DMS153 treated with DMSO at 0.1 percent for 48 hours (cell line): ENCODE results near the gene IL13.
"Not testable (repeated sequence)": the region's sequence is repeated elsewhere in the genome, so short reads cannot be mapped to it uniquely, and the experiment has no call there.

Source experiments
- DNase-seq: peaks from one replicate; lab custom pipeline; 2025; ENCODE audit not compliant: unreplicated experiment; lab: John Stamatoyannopoulos, UW

Gene IL13

DNA sequence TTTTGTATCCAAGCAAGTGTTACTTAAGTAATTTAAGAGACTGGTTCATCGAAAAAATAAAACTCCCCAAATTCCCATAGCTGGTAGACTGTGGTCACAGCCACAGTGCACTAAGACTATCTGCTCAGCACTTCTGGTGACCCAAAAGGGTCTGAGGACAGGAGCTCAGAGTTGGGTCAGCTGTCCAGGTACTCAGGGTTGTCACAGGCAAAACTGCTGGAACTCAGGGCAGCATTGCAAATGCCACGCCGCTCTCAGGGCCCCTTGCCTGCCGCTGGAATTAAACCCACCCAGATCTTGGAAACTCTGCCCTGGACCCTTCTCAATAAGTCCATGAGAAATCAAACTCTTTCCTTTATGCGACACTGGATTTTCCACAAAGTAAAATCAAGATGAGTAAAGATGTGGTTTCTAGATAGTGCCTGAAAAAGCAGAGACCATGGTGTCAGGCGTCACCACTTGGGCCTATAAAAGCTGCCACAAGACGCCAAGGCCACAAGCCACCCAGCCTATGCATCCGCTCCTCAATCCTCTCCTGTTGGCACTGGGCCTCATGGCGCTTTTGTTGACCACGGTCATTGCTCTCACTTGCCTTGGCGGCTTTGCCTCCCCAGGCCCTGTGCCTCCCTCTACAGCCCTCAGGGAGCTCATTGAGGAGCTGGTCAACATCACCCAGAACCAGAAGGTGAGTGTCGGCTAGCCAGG, at the start of gene IL13:
TSS of gene IL13 (plus strand) at position 498 of the 705 bp plus-strand sequence. CDS start at position 512, 14 bp downstream.
- no peak for DNase-seq

DNA sequence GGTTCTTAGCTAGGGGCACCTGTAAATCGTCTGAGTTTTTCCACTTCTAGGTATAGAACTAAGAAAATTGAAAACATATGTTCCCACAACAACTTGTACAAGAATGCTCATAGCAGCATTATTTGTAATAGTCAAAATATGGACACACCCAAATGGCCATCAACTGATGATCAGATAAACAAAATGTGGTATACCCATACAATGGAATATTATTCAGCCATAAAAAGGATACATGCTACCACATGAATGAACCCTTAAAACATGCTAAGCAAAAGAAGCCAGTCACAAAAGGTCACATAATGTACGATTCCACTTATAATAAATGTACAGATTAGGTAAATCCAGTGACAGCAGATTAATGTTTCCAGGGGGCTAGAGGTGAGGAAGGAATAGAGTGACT, 46.0 kb upstream of the IL13 start:
- no peak for DNase-seq

DNA sequence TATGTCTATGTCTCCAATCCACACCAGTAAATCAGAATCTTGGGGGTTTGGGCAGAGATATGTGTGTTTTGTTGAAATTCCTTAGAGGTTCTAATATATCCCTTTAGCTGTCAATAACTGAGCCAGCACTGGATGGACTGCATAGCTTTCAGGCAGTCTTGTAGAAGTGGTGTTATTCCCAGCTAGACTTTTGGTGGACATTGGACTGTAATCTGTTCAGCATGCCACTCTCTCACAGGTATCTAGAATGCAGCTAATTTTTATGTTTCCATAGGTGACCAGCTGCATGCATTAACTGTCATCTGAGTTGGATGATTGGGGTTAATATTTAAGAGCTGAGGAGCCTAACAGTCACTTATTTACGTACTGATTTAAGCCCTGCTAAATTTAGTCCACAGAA, 45.1 kb upstream of the IL13 start:
- DNase-seq: no peak

DNA sequence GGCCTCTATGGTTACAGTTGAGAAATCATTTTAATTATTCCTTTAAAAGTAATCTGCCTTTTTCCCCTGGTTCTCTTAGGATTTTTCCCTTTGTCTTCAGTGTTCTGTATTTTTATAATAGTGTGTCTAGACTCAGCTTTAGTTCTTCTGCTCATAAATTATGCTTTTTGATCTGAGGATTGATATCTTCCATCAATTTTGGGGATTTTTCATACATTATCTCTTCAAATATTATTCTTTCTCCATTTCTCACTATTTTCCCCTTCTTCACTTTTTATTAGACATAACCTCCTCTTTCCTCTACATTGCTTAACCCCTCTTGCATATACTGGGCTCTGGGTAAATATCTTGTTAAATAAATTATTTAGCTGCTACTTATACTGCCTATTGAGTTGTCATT, 36.3 kb upstream of the IL13 start:
- DNase-seq: no peak

DNA sequence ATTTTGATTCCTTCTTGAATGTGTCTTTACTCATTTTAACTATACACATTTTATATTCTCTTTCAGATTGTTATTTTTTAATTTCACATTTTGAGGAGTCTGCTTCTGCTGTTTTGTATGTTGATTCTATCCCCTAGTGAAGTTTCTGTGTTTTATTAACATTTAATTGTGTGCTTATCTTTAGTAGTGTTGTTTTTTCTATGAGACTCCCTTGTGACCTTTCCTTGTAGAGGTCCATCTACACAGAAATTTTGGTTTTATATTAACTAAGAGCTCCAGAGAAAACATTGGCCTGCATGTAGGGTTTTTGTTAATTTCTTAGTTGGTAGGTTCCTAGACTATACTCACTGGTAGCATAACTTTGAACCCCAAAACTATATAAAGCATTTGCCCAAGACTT, 35.4 kb upstream of the IL13 start:
- no peak for DNase-seq

DNA sequence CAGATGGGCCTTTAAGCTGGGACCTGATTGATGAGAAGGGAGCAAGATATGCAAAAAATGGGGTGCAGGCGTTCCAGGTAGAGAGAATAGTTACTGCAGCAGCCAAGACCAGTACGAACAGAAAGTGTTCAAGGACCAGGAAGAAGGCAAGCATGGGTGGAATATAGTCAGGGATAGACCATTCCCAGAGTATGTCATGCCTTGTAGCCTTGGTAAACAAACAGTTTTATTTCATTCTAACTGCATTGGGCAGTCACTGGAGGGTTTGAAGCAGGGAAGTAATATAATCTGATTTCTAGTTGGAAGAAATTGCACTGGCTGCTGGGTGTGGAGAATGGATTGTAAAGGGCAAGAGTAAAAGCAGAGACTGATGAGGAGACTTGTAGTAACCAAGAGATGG, 30.5 kb upstream of the IL13 start:
- DNase-seq: no peak

DNA sequence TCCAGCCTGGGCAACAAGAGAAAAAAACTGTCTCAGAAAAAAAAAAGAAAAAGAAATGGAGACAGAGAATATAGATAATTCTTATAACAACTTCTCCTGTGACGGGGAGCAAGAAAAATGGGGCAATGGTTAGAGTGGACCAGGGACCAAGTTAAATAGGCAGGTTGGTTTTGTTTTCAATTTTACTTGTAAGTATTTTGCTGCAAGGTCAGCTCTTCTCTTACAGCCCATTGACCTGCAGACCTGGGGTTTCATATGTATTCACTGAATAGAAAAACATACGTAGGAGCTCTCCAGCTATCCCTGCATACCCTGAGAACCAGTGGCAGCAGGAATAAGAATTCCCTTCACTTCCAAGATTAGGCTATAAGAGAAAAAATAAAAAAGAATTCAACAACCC, 29.2 kb upstream of the IL13 start:
- DNase-seq: no peak

GRCh38 chr5:132629230-132629944, 28.6 kb upstream of the IL13 start:
- DNase-seq: no peak

DNA sequence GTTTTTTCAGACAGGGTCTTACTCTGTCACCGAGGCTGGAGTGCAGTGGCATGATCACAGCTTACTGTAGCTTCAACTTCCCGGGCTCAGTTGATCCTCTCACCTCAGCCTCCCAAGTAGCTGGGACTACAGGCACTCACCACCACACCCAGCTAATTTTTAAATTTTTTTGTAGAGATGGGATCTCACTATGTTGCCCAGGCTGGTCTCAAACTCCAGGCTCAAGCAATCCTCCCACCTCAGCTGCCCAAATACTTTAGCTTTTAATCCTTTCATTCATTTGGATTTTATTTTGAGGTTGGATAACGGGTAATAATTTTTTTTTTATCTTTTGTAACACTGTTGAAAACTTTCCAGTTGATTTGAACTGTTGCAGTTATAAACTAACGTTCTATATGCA, 24.4 kb upstream of the IL13 start:
- not testable (repeated sequence) for DNase-seq

DNA sequence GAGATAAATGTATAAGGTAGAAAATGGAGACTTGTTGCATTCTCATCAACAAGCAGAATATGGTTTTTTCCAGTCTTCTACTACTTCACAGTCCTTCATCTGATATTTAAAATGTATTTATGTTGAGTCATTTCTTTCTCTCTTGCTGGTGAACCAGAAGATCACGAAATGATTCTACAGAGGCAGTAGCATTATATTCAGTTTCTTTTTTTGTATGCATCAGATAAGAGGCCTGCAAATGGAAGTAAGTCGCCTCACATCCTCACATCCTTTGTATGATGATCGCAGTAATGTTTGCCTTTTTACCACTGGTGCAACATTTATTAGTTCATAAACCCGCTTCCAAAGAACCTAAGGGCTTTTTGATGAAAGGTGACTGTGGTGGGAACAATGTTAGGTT, 22.1 kb upstream of the IL13 start:
- no peak for DNase-seq

DNA sequence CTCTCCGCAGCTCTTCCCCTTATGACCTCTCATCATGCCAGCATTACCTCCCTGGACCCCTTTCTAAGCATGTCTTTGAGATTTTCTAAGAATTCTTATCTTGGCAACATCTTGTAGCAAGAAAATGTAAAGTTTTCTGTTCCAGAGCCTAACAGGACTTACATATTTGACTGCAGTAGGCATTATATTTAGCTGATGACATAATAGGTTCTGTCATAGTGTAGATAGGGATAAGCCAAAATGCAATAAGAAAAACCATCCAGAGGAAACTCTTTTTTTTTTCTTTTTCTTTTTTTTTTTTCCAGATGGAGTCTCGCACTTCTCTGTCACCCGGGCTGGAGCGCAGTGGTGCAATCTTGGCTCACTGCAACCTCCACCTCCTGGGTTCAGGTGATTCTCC, 20.7 kb upstream of the IL13 start:
- DNase-seq: no peak

GRCh38 chr5:132639706-132640130, 18.3 kb upstream of the IL13 start:
- no peak for DNase-seq

GRCh38 chr5:132640613-132641012, 17.4 kb upstream of the IL13 start:
- no peak for DNase-seq

- DNase-seq: no peak
These were observed 16.7 kb upstream of the IL13 start for GRCh38 chr5:132641241-132641723.

GRCh38 chr5:132641841-132642240, 16.1 kb upstream of the IL13 start:
- DNase-seq: no peak

DNA sequence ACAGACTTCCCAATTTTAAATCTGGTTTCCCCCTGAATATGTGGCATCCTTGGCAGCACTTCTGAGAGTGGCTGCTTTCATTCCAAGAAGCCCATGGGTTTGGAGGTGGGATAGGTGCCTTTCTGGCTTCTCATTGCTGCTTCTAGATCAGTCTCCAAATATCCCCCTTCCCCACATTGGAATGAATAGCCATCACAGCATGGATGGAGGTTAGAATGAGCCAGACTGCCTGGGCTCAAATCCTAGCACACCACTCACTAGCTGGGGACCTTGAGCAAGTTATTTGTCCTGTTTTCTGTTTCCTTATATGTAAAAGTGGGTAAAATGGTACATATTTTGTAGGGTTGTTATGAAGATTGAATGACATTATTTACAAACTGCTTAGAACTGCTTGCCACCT, 13.8 kb upstream of the IL13 start:
- no peak for DNase-seq

DNA sequence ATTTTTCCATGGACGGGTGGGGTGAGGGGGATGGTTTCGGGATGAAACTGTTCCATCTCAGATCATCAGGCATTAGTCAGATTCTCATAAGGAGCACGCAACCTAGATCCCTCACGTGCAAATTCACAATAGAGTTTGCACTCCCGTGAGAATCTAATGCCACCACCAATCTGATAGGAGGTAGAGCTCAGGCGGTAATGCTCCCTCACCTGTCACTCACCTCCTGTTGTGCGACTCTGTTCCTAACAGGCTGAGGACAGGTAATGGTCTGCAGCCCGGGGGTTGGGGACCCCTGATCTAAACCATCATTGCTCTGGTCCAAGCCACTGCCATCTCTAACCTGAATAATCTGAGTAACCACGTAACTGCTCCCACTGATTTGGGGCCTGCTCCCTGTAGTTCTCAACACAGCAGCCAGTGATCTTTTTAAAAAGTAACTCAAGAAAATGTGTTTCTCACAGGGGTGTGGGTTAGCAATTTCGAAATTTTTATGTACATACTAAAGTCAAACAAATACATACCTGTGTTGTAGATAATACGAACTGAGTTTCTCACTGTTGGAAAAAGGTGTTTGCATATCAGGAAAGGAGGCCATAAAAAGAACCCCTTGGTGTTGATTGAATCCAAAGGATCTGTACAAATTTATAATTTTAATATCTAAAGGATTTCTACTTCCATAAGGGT, 11.2 kb upstream of the IL13 start:
- DNase-seq: no peak

- DNase-seq: no peak
These were observed 10.5 kb upstream of the IL13 start for GRCh38 chr5:132647473-132647872.

DNA sequence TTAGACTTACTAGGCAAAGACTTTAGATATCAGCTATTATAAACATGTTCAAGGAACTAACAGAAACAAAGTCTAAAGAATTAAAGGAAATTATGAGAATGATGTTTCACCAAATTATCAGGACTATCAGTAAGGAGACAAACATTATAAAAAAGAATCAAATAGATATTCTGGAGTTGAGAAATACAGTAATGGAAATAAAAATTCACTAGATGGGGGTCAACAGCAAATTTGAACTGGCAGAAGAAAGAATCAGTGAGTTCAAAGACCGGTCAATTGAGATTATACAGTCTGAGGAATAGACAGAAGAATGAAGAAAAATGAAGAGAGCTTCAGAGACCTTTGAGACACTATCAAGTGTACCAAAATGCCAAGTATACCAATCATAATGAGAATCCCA, 9.6 kb upstream of the IL13 start:
- DNase-seq: no peak

DNA sequence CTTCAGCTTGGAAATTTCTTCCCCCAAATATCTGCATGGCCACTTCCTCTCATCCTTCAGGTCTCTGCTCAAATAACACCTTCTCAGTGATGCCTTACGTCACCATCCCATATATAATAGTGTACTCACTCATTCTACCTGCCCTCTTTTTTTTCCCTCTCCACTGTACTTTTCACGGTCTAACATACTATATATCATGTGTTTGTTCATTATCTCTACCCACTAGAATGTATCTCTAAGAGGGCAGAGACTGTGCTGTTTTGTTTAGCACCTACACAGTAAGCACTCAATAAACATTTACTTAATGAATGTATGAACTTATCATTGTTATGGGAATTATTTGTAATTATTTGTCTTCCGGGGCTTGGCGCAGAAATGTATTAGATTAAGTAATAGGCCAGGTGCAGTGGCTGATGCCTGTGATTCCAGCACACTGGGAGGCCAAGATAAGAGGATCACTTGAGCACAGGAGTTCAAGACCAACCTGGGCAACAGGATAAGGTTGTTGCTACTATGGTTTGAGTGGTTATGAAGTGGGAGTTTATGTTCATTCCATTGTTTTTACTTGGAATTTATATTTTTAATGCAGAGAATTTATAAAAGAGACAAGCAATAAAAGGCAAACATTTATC, 6.0 kb upstream of the IL13 start:
- DNase-seq: no peak

DNA sequence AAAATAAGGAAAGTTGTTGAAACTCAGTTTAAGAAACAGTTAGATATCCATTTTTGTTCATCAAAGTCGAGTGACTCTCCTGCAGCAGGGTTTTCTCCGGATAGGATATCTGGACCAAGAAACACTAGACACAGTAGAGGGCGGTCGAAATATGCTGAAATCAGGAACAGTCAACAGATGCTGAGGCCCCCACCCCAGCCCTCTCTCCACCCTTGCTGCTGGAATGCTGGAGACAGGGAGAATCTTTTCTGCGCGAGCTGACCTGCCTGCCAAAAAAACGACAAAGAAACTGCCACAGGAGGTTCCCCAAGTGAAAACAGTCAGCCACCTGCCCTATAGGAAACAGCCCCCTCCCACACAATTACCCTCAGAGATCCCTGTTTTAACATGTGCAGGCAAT, 4.3 kb upstream of the IL13 start:
- no peak for DNase-seq
